SHP77 (cell line): Measurements from ENCODE around the gene MLXIP.
"Not testable (repeated sequence)": the region's sequence is repeated elsewhere in the genome, so short reads cannot be mapped to it uniquely, and the experiment has no call there.

ENCODE experiments used
- DNase-seq, 2 experiments: peaks; one replicate each; lab custom pipeline; 2025; lab: John Stamatoyannopoulos, UW

Gene MLXIP

GRCh38 chr12:122148657-122149056, 70.1 kb downstream of the MLXIP start:
- no peak for DNase-seq

GRCh38 chr12:122150127-122150681, 71.6 kb downstream of the MLXIP start:
- no peak for DNase-seq

DNA sequence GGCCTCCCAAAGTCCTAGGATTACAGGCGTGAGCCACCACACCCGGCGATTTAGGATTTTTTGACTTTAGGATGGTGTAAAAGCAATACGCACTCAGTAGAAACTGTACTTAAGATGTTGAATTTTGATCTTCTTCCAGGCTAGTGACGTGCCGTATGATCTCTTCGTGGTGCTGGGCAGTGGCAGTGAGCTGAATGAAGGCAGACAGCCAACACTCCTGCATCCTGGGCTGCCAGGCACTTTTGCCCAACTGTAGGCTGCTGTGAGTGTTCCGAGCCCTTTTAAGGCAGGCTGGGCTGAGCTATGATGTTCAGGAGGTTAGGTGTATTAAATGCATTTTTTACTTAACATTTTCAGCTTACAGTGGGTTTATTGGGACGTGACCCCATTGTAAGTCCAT, 74.2 kb downstream of the MLXIP start:
- DNase-seq, result no peak

GRCh38 chr12:122155705-122156104, 77.1 kb downstream of the MLXIP start:
- no peak for DNase-seq

GRCh38 chr12:122158700-122159285, 80.2 kb downstream of the MLXIP start:
- no peak for DNase-seq

- no peak for DNase-seq
Measured at GRCh38 chr12:122159882-122160281, 81.3 kb downstream of the MLXIP start.

- DNase-seq, result no peak
Measured at GRCh38 chr12:122160761-122161160, 82.2 kb downstream of the MLXIP start.

DNA sequence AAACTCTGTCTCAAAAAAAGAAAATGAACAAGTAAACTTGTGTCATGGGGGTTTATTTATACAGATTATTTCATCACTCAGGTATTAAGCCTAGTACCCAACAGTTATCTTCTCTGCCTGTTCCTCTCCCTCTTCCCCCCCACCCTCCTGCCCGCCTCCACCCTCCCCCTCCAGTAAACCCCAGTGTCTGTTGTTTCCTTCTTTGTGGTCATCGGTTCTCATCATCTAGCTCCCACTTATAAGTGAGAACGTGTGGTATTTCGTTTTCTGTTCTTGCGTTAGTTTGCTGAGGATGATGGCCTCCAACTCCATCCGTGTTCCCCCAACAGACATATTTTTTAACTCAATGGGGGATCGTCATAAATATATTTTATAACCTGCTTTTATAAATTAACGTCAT, 83.1 kb downstream of the MLXIP start:
- no peak for DNase-seq

- DNase-seq, result no peak
Measured at GRCh38 chr12:122162976-122163375, 84.4 kb downstream of the MLXIP start.

DNA sequence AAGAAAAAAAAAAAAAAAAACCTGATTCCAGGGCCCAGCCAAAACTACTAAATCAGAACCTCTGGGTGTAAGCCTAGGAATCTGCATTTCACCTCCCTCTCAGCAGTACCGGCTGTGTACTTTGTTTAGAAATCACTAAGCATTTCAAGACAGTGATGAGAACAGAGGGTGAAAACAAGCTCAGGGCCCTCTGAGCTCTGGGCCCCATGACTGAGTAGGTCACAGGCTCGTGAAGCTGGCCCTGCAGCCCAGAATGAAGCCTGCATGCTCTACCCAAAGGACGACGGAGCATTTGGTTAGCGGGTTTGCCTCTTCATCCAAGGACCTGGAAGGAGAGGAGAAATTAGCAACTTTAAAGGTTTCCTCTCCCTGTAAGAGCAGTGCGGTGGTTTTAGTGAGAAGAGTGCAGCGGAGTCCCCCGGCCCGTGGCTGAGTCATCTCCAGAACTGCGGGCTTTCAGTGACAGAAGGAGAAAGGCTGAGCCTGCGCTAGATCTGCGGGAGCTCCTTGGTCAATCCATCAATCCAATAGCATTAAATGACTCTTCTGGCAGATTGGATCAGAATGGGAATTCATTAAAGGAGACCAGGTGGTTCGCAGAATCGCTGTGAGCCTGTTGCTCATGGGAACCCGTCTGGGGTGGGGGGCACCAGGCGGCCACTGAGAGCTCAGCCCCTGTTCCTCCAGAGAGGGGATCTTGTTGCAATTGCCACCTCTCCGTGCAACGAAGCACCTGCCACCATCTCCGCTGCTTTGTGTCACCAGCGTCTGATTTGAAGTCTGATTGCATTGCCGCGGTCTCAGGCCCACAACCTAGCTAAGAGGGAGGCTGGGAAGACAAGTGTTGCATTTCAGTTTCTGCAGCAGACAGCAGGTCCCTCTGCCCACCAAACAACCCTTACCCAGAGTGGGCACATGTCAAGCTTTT, 88.1 kb downstream of the MLXIP start:
- DNase-seq, result no peak

GRCh38 chr12:122167356-122167925, 88.9 kb downstream of the MLXIP start:
- no peak for DNase-seq

DNA sequence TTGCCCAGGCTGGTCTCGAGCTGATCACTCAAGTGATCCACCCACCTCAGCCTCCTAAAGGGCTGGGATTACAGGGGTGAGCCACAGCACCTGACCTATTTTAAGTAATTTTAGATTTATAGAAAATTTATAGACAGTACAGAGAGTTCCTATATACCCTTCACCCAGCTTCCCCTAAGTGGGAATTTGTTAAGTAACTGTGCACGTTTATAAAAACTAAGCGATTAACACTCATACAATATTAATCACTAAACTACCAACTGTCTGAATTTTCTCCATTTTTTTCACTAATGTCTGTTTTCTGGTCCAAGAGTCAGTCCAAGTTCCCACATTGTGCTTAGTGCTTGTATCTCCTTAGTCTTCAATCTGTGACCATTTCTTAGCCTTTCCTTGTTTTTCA, 89.9 kb downstream of the MLXIP start:
- no peak for DNase-seq

DNA sequence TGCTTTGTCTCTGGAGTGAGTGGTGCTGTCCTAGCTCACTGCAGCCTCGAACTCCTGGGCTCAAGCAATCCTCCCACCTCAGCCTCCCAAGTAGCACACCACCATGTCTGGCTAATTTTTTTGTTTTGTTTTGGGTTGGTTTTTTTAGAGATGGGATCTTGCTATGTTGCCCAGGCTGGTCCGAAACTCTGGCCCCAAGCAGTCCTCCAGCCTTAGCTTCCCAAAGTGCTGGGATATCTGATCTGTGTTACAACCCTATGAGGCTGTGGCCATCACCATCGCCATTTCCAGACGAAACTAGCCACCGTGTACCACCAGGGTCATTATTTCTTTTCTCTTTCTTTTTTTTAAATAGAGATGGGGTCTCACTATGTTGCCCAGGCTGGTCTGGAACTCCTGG, 92.8 kb downstream of the MLXIP start:
- DNase-seq, result no peak

- no peak for DNase-seq
Measured at GRCh38 chr12:122172262-122172939, 93.8 kb downstream of the MLXIP start.

DNA sequence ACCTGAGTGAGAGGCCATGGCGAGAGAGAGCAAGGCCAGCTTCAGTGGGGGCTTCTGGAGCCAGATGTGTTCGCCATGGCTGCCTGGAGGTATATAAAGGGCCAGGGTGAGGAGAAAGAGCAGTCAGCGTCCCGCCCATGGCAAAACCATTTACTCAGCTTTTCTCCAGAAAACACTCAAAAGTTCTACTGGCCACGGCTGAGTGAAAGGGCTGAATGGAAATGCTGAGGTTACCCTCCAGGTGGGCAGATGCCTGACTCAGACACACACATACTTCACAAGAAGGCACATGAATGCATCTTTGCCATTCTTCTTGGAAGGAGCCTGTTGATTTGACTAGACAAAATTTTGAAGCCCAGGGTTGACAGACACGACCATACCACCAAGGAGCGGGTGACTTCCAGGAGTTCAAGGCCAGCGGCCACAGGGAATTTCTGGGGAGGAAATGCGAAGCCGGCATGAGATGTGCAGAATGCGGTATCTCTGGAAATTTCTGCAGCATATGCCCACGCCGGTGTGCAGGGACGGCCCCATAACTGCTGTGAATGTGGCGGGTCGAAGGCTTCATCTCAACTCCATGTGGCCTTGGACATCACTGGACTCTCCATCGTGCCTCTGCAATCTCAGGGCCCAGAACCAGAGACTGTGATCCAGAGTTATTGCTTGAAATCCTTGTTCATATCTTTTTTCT, 95.7 kb downstream of the MLXIP start, which contains the start of gene IL31:
Gene IL31, minus strand, starts transcription at position 67 of the 691 bp plus-strand sequence. Its CDS starts 49 bp downstream, at position 18.
- DNase-seq, result no peak

GRCh38 chr12:122176473-122176872, 97.9 kb downstream of the MLXIP start:
- not testable (repeated sequence) for DNase-seq

DNA sequence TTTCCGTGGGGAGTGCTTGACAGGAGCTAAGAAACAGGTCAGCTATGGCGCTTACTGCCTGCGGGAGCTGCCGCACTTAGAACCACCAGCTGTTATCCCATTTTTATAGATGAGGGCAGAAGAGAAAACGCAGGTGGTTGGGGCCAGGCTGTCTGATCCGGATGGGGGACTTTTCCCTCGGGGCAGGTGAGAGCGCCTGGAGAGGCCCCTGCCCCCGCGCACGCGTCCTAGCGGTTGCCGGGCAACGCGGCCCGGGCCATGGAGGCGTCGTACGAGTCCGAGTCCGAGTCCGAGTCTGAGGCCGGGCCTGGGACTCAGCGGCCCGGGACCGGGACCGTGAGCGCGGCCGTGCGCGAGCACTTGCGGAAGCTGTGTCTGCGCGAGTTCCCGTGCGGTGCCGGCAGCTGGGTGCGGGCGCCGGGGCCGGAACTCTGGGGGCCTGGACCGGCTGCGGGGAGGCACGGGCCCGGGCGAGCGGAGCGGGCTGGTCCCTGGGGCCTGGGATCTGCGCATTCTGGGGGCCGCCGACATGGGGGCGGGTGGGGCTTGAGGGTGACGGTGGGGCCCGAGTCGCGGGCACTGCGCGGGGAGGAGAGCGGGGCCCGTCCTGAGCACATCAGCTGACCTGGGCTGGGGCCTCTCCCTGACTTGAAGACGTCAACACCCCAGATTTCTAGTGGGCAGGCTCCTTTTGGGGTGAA, 104.5 kb downstream of the MLXIP start, which contains the start of gene LRRC43:
Gene LRRC43, plus strand, starts transcription at position 237 of the 701 bp plus-strand sequence. Its CDS starts 22 bp downstream, at position 259.
- peak; percentile 56 to 63 for DNase-seq

DNA sequence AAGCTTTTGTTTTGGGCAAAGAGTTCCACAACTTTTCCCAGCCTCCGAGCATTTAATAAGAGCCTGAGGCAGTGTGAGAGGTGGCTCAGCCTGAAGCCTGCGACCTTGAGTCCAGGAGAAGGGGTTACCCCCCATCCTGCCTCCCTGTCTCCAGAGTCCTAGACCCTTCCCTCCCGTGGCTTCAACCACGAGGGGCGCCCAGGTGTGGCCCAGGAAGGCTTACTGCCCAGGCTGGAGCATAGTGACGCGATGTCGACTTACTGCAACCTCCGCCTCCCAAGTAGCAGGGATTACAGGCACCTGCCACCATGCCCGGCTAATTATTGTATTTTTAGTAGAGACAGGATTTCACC, 105.0 kb downstream of the MLXIP start:
- DNase-seq, result no peak

GRCh38 chr12:122184517-122184916, 106.0 kb downstream of the MLXIP start:
- no peak for DNase-seq

DNA sequence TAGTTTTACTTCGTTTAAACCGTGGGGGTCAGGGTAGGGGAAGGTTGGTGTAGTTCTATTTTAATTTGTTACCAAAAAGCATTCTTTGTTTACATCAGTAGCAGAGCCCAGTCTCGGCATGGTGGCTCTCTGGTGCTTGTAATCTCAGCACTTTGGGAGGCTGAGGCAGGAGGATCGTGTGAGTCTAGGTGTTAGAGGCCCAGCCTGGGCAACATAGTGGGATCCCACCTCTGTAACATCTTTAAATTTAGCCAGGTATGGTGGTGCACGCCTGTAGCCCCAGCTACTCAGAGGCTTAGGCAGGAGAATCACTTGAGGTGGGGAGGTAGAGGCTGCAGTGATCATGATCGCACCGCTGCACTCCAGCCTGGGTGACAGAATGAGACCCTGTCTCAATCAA, 106.5 kb downstream of the MLXIP start:
- DNase-seq, result no peak
